NCI-H1694 treated with DMSO at 0.1 percent for 48 hours (cell line): Measurements from ENCODE around the gene RNF111.

ENCODE experiments used
- DNase-seq: peaks from one replicate; lab custom pipeline; 2025; lab: John Stamatoyannopoulos, UW

Gene RNF111

DNA sequence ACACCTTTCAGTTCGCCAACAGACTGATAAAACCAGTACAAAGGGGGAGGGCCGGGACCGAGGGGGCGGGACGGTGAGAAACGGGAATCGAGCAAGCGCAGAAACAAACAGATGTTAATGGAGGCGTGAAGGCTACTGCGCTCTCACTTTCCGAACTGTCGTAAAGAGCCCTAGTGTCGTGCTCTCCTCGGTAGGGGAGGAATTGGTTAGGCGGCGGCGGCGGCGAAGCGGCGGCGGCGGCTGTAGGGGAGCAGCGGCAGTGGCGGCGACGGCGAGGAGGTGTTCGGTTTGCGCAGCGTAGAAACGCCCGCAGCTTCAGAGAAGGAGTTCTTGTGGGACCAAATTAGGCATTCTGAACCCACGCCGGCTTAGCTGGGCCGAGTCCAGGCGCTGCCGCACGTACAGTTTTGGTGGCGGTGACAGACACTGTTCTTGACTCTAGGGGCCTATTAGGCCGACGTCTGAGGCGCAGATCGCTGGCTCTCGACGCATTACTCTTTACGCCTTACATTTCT is at the start of gene RNF111:
TSS of gene RNF111 (plus strand) at position 173 of the 515 bp plus-strand sequence. CDS start 43,160 bp downstream, outside the sequence.
- DNase-seq = peak; percentile 84

DNA sequence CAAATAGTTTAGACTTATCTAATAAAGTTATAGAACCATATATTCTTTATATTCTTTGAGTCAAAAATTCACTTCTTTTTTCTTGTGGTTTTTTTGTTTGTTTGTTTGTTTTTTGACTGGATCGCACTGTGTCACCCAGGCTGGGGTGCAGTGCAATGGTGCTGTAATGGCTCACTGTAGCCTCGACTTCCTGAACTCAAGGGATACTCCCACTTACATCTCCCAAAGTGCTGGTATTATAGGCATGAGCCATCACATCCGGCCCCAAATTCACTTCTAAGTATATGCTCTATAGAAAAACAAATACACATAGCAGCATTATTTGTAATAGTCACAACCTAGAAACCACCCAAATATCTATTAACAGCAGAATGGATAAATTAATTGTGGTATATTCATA is 40.3 kb upstream of the RNF111 start:
- DNase-seq = no peak

DNA sequence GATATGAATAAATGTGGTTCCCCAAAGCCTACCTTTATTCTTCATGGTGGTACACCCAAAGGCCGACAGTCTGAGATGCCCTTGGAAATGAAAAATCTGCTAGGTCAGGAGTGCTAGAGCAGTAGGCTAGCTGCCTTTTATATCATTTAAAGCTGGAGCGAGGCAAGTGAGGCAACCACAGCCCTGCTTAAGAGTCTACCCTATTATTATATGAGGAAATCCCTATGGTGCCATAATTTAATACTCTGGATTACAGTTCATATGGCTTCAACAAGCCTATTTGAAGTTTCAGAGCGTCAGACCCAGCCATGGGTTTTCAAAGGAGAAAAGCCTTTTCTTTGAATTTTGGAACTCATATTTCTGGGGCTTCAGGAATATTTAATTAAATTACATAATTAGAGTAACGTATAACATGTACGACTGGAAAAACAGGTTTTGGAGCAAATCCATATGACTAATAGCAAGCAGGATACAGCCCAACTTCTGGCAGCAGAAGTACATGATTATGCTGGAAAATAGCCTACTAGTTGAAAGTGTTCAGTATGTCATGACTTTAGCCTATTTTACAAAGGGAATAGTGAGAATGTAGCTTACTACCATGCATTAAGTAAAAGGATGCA is 36.0 kb upstream of the RNF111 start:
- no peak for DNase-seq

DNA sequence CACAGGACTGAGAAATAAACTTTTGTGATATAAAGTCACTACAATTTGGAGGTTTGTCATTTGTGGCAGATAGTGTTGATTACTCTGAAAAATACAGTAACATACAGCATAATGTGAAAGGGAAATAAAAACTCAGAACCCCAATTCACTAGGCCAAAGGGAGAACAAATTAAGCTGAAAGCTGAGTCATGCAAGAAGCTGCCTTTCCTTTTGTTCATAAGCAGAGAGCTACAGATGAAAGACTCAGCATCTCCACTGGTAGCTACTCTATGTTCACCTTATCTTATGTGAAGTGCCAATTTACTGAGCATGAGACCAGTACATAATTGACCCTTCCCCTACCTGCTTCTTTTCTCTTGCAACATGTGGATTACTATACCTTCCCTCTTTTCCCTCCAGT is 34.7 kb upstream of the RNF111 start:
- DNase-seq = no peak

DNA sequence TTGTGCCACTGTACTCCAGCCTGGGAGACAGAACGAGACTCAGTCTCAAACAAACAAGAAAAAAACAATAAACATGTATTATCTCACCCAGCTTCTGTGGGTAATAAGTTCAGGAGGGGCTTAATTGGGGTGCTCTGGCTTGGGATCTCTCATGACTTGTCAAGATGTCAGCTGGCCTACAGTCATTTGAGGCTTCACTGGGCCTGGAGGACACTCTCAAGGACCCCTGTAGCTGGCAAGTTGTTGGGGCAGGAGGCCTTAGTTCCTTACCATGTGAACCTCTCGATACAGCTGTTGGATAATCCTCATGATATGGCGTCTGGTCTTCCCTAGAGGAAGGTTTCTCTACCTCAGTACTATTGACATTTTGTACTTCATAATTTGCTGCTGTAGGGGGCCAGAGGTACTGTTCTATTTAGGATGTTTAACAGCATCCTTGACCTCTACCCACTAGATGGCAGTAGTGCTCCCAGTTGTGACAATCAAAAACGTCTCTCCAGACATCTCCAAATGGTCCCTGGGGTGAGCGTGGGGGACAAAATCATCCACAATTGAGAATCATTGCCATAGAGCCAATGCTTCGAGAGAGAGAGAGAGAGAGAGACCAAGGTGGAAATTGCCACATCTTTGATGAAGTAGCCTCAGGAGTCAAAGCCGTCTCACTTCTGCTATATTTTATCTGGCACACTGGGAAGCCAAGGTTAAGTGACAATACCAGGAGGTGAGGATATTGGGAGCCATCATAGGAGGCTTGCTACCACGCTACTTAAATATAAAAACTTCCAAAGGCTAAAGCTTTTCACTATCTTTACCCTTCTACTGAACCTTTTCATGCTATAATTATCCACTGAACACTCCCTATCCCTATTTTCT is 30.1 kb upstream of the RNF111 start:
- peak; percentile 66 for DNase-seq

DNA sequence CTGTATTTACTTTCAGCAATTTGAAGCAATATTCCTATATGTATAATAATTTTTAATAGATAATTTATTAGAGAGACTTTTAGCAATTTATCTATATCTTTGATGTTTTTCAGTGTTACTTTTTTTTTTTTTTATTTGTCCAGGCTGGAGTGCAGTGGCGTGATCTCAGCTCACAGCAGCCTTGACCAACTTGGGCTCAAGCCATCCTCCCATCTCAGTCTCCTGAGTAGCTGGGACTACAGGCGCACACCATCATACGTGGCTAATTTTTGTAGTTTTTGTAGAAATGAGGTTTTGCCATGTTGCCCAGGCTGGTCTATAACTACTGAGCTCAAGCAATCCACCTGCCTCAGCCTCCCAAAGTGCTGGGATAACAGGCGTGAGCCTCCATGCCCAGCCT is 28.7 kb upstream of the RNF111 start:
- no peak for DNase-seq

DNA sequence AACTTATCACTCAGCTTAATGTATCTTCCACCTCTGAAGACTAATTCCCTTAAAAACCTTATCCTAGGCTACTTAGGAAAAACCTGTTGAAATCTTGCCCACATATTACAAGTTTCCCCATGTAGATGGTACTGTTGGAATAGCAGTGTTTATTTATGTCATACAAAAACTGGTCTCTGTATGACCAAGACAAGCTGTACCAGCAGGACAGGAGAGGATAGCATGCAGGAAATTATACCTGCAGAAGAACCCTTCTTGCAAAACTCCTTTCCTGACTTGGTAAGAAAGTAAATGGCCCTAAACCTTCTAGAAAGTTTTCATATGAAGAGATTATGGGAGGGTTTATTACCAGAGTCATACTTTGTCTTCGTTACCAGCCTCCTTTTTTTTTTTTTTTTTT is 25.3 kb upstream of the RNF111 start:
- DNase-seq = no peak

DNA sequence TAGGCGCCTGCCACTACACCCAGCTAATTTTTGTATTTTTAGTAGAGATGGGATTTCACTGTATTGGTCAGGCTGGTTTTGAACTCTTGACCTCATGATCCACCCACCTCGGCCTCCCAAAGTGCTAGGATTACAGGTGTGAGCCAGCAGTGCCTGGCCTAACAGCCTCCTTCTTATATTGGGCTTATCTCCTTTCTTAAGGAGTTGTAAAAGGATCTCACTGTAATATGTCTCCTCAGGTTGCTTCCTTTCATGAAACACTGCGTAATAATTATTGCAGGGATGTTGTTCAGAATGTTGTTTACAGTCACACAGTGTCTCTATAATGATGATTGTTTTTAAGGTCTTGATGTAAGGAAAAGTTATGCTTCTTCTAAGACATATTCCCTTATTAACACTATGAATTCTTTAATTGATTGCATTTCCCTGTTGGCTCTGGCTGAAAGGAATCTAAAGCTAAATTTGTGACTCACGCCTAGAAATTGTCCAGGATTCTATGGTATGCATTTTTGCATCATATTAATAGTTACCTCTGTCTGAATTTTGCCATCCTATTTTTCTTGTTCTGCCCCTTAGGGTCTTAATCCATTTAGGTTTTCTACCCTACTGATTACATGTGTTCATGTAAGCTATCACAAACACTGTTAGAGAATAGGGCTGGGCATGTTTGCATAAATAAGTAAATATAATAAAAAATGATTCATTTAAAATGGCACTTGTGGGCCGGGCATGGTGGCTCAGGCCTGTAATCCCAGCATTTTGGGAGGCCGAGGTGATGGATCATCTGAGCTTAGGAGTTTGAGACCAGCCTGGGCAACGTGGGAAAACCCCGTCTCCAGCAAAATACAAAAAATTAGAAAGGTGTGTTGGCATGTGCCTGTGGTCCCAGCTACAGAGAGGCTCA is 24.5 kb upstream of the RNF111 start:
- DNase-seq = no peak

DNA sequence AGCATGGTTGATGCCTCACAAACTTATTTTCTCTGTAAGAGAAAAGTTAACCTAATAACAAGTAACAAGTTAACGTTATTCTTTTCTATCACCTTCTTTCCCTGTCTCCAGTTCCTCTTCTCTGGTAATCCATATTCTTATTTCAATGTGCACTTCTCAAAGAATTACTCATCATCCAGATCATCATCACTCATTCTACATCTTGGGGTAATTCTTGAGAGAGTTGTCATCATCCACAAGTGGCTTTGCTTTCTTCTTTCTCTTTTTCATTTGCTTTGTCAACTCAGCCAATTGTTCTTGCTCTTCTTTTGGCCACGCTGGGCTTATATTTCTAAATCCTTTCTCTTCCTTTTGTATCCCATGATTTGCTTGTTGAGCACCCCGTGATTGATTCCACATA is 20.8 kb upstream of the RNF111 start:
- no peak for DNase-seq

DNA sequence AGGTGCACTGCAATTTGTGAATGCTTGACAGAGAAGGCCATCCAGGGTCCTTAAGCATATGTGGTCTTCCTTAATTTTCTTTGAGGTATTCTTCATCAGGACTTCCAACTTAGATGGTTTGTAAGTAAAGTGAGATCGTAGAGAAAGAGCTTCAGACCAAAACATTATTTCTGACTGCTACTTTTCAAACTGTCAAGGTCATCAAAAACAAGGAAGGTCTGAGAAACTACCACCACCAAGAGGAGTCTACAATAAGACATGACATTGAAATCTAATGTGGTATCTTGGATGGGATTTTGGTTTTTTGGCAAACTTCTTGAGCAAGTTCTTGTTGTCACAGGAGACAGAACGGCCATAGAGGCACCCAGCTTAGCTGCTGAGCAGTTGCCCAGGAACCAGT is 20.0 kb upstream of the RNF111 start:
- no peak for DNase-seq

DNA sequence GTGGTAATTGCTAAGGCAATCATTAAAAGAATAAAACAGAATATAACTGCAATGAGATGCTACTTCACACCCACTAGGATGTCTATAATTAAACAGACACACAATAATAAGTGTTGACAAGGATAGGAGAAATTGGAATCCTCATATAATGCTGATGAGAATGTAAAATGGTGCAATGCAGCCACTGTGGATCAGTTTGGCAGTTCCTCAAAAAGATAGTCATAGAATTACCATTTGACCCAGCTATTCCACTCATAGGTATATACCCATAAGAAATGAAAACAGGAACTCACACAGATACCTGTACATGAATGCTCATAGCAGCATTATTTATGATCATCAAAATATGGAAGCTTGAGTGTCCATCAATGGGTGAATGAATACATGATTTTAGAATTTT is 9.6 kb upstream of the RNF111 start:
- no peak for DNase-seq

DNA sequence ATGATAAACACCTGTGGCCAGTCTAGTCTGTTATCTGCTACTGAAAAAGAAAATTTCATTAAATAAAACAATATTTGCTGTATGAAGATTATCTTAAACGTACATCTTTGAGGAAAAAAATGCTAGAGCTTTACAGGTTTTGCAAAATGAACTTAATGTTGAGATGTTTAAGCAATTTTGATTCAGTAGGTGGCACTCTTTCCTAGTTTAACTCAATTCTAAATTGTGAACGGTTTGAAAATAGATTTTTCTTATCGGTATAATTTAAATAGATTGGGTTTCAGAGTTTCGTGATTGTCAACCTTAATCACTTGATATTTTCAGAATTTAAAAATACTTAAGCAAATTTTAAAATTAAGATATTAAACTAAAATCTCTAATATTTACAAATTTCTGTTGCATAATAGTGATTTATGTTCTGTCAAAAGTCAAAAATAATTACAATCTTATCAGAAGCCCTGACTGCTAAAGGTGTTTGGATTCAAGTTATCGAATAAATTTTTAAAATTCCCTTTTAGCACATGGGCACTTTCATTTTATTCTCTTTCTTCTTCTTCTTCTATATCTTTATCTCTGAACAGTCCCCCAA is 7.0 kb upstream of the RNF111 start:
- DNase-seq = peak; percentile 43

DNA sequence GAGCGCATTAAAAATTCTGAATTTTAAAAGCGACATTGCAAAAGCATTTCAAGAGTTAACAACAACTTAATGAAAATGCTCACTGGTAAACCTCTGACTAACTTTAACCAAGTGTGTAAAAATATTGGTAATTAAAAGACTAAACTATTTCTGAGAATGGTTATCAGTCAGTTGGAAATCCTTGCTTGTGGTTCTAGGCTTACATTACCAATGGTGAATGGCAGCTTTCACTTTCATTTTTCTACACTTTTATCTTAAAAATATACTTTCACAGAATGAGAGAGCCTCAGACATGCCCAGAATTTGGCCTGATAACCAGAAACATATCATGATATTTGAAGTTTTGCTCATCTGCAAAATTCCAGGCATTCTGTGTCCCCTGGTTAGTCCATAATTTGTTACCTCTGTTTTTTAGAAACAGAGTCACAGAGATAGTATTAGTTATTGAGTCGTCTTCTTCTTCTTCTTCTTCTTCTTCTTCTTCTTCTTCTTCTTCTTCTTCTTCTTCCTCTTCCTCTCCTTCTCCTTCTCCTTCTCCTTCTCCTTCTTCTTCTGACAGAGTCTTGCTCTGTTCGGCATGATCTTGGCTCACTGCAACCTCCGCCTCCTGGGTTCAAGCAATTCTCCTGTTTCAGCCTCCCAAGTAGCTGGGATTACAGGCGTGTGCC is 5.5 kb upstream of the RNF111 start:
- no peak for DNase-seq

DNA sequence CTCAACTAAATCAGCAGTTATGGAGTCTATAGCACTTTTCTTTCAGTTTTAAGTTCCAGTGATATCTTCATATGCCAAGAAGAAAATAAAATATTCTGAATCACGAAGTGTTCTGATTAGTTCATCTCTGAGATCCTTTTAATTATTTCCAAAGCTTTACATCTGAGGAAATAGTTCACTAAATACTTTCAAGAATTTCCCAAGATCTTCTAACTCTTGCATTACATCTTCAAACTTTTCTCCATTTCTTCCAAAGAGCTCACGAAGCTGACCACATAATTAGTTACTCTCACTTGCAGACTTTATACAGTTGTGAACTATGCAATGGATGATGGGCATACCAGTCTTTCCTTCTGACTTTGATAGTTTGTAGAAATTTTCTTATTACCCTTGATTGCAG is 4.2 kb upstream of the RNF111 start:
- no peak for DNase-seq

DNA sequence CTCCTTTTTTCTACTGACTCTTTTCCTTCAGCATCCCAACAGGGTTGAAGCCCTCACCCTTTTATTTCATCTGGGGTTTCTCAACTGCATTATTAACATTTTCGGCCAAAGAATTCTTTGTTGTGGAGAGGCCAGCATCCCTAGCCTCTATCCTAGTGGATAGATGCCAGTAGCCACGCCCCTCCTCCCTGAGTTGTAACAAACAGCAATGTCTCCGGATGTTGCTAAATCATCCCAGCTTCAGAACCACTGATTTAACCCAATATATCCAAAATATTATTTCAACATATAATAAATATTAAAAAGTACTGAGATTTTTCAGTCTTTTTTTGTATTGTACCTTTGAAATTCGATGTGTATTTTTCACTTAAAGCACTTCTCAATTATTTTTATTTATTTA is 2.0 kb upstream of the RNF111 start:
- no peak for DNase-seq

DNA sequence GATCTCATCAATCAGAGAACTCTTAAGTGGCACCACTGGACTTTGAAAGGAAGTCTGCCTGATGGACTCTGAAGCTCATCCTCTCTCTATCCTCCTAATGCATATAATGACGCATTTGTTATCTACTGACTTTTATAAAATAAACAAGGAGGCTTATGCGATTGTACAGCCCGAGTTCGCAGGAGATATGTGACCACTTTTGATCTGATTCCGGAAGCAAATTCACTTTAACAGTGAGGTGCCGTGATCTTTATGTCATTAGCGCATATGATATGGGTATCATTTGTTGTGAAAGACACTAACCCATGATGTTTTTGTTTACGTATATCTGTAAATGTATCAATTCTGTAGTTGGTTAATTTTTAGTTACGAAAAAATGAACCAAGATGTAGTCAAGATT is 427 bp upstream of the RNF111 start:
- no peak for DNase-seq

DNA sequence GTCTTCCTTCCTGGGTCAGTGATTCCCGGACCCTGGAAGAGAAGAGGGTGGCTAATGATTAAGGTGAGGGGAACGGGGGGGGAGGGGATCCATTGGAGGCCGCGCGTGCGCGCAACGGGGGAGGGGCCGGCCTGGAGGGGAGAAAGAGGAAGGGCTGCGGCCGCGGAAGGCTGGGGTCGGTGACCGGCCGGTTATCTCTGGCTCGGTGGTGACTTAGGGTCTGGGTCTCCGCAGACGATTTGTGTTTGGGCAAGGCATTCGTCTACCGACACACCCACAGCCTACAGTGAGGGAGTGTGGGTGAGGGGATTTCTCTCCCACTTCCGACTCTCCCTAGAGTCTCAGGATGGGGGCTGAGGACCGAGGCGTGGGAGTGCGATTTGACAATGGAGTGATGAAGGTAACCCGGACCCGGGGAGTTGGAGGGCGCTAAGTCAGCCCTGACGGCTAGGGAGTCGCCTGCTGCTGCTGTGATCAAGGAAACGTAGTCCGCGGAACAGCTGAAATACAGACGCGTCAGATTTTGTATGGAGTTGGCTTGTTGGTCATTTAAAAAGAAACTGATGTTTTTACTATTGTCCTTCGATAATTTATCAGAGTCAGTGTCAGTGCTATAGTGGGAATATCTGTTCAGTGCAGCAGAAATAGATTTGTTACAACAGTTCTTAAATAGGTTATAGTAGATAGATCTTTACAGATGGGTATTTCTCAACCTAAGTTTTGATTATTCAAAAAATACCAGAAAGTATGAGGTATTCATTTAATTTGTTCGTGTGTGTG is 733 bp downstream of the RNF111 start:
- DNase-seq = no peak

DNA sequence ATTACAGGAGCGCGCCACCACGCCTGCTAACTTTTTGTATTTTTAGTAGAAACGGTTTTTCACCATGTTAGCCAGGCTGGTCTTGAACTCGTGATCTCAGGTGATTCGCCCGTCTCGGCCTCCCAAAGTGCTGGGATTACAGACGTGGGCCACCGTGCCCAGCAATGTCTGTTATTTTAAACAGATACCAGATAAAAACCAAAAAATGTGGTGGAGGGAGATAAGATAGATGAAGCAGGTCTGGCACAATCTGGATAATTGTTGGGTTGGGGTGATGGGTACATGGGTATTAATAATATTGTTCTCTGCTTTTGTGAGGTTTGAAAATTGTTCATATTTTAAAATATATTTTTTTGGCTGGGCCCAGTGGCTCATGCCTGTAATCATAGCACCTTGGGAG is 4.7 kb downstream of the RNF111 start:
- DNase-seq = no peak

DNA sequence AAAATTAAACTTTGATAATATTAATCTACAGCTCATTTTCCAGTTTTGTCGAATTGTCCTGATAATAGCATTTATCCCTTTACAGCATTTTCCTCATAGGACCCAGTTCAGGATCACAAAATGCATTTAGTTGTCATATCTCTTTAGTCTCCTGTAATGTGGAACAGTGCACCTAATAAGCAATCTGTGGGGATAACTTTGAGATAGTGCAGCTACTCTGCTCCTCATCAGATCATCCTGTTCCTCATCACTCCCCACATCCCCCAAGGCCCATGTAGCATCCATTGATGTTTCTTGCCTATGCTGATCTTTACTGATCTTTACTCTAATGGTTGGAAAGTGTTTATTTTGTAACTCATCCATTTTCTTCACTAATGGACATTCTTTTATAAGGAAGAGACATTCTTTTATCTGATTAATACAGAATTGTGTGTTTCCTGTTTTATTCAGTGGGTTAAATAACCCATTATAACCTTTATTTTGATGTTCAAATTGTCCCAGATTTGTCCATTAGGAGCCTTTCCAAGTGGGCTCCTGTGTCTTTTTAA is 7.5 kb downstream of the RNF111 start:
- DNase-seq = no peak

DNA sequence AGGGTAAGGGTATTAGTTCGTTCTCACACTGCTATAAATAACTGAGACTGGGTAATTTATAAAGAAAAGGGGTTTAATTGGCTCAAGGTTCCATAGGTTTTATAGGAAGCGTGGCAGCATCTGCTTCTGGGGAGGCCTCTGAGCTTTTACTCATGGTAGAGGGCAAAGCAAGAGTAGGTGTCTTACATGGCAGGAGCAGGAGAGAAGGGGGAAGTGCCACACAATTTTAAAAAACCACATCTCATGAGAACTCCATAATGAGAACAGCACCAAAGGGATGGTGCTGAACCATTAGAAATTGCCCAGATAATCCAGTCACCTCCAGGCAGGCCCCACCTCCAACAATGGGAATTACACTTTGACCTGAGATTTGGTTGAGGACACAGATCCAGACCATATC is 12.2 kb downstream of the RNF111 start:
- no peak for DNase-seq
